CD4-positive, alpha-beta T cell treated with Interleukin-17A for 4 hours (primary cell): Measurements from ENCODE around the gene ASAP3.

Source experiments
- DNase-seq: peaks from one replicate; pipeline ENCODE4 v3.0.0-alpha.2; 2020; ENCODE audit warnings: mixed read lengths

Gene ASAP3

DNA sequence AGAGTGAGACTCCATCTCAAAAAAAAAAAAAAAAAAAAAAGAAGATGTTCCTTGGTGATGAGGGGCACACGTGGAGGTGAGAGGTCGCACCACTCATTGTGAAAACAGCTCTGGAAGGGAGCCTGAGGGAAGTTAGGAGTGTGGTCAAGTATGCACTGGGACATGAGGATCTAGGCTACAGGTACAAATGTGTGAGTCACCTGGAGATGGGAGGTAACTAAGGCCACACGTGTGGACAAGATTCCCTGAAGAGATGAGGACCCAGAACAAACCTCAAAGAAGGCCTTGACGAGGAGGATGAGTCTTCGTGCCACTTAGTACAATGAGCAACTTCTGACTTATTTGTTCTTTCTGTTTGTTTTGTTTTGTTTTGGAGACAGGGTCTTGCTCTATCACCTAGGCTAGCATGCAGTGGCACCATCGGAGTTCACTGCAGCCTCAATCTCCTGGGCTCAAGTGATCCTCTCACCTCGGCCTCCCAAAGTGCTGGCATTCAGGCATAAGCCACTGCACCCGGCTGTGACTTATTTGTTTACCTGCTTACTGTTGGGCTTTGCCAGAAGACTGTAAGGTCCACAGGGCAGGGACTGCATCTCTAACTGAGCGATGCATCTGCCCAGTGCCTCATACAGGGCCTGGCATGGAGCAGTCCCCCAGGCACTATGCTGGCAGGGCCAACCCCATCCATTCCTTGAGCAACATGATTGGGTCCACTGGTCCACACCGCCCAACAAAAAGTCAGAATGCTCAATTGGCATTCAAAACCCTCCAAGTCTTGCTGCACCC, 6.4 kb downstream of the ASAP3 start:
- no peak for DNase-seq

DNA sequence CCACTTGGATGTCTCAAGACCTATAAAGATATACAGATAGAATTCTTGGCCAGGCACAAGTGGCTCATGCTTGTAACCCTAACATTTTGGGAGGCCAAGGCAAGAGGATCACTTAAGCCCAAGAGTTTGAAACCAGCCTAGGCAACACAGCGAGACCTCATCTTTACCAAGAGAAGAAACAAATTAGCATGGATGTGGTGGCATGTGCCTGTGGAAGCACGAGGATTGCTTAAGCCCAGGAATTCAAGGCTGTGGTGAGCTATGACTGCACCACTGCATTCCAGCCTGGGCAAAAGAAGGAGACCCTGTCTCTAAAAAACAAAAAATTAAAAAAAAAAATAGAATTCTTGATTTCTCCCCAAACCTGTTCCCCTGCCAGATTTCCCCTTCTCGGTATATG, 8.3 kb downstream of the ASAP3 start:
- DNase-seq: no peak

- no peak for DNase-seq
These were observed 8.8 kb downstream of the ASAP3 start for GRCh38 chr1:23475134-23475628.

- no peak for DNase-seq
These were observed 10.8 kb downstream of the ASAP3 start for GRCh38 chr1:23473037-23473800.

DNA sequence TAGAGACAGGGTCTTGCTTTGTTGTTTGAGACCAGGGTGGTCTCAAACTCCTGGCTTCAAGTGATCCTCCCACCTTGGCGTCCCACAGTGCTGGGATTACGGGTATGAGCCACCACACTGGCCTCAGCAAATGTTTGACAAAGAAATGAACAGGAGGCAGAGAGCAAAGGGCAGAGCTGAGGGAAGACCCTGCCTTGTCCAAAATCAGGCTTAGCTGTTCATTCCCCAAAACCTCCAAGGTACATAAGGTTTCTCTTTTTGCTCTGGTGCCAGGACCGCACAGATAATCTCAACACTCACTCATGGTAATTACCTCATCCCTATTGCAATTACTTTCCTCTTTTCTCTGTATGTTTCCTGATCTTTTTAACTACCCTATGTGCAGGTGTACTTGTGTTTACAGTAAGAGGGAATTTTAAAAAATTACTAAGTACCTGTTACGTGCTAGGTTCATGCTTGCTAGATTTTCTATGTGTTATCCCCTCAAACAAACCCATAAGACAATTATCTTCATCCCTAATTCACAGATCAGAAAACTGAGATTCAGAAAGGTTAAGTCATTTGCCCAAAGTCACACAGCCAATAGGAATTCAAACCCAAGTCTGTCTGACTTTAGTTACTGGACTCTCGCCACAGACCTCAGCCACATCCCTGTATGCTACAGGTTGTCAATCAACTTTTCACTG, 11.5 kb downstream of the ASAP3 start:
- no peak for DNase-seq

DNA sequence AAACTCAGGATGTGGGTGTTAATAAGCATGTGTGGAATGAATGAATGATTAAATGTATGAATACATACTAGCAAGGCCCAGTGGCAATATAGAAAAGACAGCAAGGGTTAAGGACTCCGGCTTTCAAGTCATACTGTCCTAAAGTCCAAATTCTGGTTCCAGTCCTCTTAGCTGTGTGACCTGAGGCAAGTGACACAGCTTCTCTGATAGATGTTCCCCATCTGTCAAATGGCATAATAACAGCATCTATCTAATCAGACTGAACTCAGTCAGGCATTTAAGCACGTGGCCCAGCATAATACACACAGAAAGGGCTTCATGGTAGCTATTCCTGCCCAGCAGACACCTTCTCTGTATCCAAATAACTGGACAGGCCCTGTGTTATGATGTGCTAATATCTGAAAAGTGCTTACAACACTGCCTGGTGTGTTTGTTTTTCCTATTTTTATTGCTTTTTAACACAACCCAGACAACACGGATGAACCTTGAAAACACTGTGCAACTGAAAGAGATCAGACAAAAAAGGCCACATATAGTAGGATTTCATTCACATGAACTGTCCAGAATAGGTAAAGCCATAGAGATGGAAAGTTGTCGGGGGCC, 12.4 kb downstream of the ASAP3 start:
- DNase-seq: no peak

DNA sequence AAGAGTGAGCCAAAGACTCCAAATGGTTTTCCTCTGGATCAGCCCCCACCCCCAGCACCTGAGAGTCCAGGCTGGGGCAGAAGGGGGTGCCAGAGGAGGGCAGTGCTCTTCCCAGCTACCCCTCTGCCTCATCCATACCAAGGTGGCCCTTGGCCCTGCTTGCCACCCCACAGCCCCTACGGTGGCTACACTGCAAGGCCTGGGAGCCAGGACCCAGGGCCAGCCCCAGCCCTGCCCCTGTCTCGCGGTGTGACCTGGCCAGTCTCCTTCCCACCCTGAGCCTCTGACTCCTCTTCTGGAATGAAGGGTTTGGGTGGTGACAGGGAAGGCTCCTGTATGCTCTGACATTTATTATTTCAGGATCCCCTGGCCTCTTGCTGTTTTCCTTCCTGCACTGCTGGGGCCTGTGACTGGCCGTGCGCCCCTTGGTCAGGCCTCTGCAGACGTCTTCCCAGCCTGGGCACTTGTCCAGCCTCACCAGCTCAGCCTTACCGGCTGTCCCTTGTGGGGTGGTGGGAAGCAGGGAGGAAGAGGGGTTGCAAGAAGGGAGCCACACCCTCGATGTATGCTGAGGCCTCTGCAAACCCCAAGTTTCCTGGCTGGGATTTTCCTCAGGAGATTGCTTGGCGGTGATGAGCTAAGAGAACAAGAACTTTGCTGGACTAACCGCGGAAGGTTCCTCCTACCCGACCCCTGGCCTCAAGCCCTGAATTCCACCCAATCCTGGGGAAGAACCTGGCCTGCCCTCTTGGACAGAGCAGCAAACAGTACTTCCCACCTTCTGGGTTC, 13.5 kb downstream of the ASAP3 start:
- DNase-seq: no peak

DNA sequence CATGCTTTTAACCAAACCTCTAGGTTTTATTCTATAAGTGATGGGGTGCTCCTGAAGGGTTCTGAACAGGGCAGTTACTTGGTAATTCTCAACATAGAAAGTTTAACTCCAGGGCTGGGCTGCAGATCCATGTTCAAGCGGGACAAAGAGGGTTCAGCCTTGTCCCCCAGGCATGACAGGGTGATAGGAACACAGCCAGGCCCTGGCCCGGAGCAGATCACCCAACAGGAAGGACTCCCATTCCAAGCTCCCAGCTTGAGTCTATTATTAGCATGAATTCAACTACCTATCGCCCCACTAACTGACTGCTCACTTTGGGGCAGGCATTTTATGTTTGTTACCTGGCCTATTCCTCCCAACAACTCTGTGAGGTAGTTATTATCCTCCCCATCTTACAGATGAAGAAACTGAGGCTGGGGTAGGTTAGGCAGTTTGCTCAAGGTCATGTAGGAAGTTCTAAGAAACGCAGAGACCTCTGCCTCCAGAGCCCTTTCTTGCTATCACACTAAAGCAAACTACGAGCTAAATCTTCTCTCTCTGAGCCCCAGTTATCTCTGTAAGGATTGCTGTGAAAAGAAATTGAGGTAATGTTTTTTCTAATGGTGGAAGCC, 14.5 kb downstream of the ASAP3 start:
- no peak for DNase-seq

GRCh38 chr1:23466423-23466989, 17.5 kb downstream of the ASAP3 start:
- no peak for DNase-seq

DNA sequence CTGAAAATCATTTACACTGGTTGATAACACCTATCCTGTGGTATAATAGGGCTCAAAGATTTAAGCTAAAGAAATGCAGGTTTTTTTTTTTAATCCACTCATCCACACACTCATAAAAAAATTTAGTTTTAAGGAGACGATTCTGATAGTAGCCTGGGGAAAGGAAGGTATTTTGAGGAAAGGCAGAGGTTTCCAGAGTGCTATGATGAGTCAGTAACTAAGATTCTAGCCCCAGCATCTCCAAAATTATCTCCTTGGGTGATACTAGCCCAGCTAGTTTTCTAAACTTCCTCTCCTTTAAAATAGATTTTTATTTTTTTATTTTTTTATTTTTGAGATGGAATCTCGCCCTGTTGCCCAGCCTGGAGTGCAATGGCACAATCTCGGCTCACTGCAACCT, 20.7 kb downstream of the ASAP3 start:
- no peak for DNase-seq

DNA sequence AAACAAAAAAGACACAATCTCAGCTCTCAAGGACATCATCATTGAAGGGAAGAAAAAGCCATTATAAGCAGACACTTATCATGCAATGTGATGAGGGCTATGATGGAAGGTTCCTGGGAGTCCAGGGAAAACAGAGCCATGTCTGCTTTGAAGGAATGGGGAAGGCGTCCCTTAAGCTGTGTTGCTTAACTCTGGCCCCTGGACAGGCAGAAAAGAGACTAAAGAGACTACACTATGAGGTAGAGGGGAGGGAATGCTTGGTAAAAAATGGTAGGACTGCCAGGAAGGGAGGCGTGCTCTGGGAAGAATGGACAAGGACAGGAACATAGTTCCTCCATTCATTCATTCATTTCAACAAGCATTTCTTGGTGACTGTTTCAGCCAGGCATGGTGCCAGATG, 21.2 kb downstream of the ASAP3 start:
- DNase-seq: no peak

GRCh38 chr1:23461050-23461449, 22.9 kb downstream of the ASAP3 start:
- DNase-seq: no peak

GRCh38 chr1:23460519-23460918, 23.5 kb downstream of the ASAP3 start:
- DNase-seq: no peak

DNA sequence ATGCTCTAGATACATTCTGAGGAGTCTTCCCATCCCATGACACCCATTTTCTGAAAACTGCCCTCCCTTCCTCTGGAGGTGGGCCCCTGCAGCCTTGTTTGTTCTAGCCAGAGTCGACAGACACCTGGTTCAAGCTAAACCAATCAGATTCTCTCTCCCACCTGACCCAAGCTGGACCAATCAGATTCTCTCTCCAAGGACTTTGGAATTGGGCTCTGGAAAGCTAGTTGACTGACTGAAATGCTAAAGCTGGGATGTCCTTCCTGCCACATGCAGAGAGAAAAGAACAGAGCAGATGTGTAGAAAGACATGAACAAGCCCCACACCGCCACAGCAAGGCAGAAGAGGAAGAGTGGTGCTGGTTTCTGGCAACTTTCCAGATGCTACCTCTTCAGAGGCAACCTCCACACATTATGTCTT, 24.6 kb downstream of the ASAP3 start:
- no peak for DNase-seq

DNA sequence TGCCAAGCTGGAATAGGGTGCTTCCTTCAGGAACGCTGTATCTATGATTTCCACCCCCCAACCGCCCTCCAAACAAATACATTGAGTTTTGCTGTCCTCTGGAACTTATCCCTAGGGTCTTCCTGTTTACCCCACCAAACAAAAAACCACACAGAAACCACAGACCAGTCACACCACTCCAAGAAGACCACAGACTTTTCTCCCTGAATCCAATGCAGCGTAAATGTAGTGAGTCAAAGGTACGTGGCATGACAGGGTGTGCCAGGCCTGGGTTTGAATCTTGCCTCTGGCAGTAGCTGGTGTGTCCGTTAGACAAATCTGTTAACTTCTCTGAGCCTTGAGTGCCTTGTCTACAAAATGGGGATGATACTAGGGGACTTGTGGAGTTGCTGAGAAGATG, 27.8 kb downstream of the ASAP3 start:
- no peak for DNase-seq

GRCh38 chr1:23453455-23454000, 30.5 kb downstream of the ASAP3 start:
- no peak for DNase-seq

- peak; percentile 53 for DNase-seq
These were observed 32.0 kb downstream of the ASAP3 start for GRCh38 chr1:23452011-23452411.

- no peak for DNase-seq
These were observed 32.5 kb downstream of the ASAP3 start for GRCh38 chr1:23451441-23451840.

- no peak for DNase-seq
These were observed 33.1 kb downstream of the ASAP3 start for GRCh38 chr1:23450894-23451293.

DNA sequence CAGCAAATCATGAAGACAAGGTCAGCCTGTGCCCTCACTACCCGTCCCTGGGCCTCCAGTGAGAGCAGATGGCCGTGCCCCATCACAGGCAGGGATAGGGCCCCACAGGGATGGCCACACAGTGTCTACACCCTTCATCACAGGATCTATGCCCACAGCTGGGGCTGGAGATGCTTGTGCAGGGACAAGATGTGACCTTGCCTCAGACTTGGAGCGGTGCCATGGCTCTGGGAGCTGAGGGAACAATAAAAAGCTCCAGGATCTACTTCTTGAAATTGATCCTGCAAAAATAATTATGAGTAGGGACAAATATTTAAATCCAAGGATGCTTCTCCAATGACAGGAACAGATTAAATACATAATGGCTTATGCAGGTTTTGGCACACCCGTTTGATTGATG, 34.0 kb downstream of the ASAP3 start:
- DNase-seq: no peak

DNA sequence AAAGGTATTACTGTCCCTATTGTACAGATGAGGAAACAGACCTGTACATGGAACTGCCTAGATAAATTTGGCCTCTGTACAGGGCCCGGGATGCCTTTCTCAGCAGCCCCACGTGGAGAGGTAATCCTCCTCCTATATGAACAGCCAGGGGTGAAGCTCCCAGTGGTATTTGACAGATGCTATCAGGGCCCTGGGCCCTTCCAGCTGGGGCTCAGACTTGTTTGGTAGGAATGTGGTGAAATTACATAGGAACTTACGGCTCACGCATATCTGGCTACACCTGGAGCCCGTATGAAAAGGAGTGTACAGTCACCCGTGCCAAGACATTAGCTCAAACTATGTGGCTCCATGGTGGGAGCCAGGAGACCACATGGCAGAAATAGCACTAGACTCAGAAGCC, 34.7 kb downstream of the ASAP3 start:
- DNase-seq: no peak
